K562 (cell line): ENCODE data around the gene FKBP8. TPM values are rescaled to one million over a fixed set of nuclear protein-coding genes. Genes with fewer than 3 reads are reported as not detected.

Experiments used
- ATAC-seq: fragments of 200-7000 bp; cut with Tn5 transposase; 3 replicates; pipeline ENCODE4 v1.9.1; 2020; ENCODE audit warnings: moderate library complexity
- BruUV-seq: library from RNA; stranded (reverse); fragments of 400-500 nt; replicated peaks from 2 replicates; lab custom pipeline; 2021; lab: Mats Ljungman, UMichigan
- CTCF ChIA-PET: fragments of 300-600 bp; formaldehyde crosslinking; extraction: SDS; loops from one replicate; lab custom pipeline; 2021; ENCODE audit warnings: low intra/inter-chr PET ratio; lab: Yijun Ruan, JAX
- POLR2A ChIA-PET: fragments of 300-600, 350-650 bp; sonication (Branson Sonifier 250); formaldehyde crosslinking; extraction: SDS; loops from one replicate; lab custom pipeline; 2021; ENCODE audit warnings: antibody characterized with exemption, inconsistent platforms; lab: Yijun Ruan, JAX
- DNase-seq, 4 experiments: peaks; one replicate each; pipeline versions ENCODE4 v3.0.0 to v3.0.0-alpha.2; 2011 to 2018; ENCODE audit warnings: low spot score in 3 of 4, mixed read lengths in 3 of 4; ENCODE audit errors: extremely low read depth in 1 of 4
- FAIRE-seq: peaks from 2 replicates; lab custom pipeline; 2011; peaks lifted over from hg19 to GRCh38; lab: Jason Lieb, UNC
- H2AFZ ChIP-seq: 2 replicates; pipeline ENCODE4 v1.6.0; 2011; ENCODE audit warnings: low read depth, low read length, control low read depth, inconsistent platforms
- H3K27ac ChIP-seq: fragments of 200-600 bp; 3 replicates; pipeline ENCODE4 v1.8.0; 2011; ENCODE audit warnings: low read depth, mild to moderate bottlenecking, control low read depth, inconsistent platforms, low read length, moderate library complexity, mixed read lengths; ENCODE audit errors: extremely low read depth
- H3K27me3 ChIP-seq, 2 experiments: fragments of 300-600 bp in 1 of 2; 2 replicates in 1 of 2; 3 replicates in 1 of 2; pipeline versions ENCODE4 v1.6.0 to v1.8.0; 2011; ENCODE audit warnings: inconsistent platforms in 2 of 2, low read length in 2 of 2, mild to moderate bottlenecking in 1 of 2, mixed read lengths in 1 of 2, moderate library complexity in 1 of 2; ENCODE audit not compliant: control insufficient read depth in 2 of 2, insufficient read depth in 2 of 2
- H3K36me3 ChIP-seq: fragments of 300-600 bp; 3 replicates; pipeline ENCODE4 v1.8.0; 2011; ENCODE audit warnings: mild to moderate bottlenecking, low read length, inconsistent platforms; ENCODE audit not compliant: control insufficient read depth, insufficient read depth
- H3K4me1 ChIP-seq, 2 experiments: fragments of 200-600 bp in 1 of 2; replicated peaks in 1 of 2; 2 replicates in 1 of 2; 3 replicates in 1 of 2; pipeline versions ENCODE4 v1.5.1 to v1.8.0; 2011; ENCODE audit warnings: inconsistent platforms in 2 of 2, low read length in 2 of 2, mild to moderate bottlenecking in 1 of 2, mixed read lengths in 1 of 2, moderate library complexity in 1 of 2; ENCODE audit not compliant: control insufficient read depth in 2 of 2, insufficient read depth in 2 of 2
- H3K4me2 ChIP-seq: 2 replicates; pipeline ENCODE4 v1.6.1; 2011; ENCODE audit warnings: low read length, control low read depth, inconsistent platforms, mixed read lengths; ENCODE audit not compliant: insufficient read depth
- H3K4me3 ChIP-seq: fragments of 200-600 bp; sonication (generic), shearing (Covaris generic); 2 replicates; pipeline ENCODE4 v1.5.1; 2016; ENCODE audit warnings: control low read depth, inconsistent platforms
- H3K79me2 ChIP-seq: fragments of 200-600 bp; 3 replicates; pipeline ENCODE4 v1.8.0; 2011; ENCODE audit warnings: low read length, inconsistent platforms; ENCODE audit not compliant: control insufficient read depth, insufficient read depth
- H3K9ac ChIP-seq, 2 experiments: 2 replicates each; pipeline versions ENCODE4 v1.6.0 to v1.6.1; 2011; ENCODE audit warnings: low read depth in 2 of 2, low read length in 2 of 2, control low read depth in 1 of 2, inconsistent platforms in 1 of 2, mild to moderate bottlenecking in 1 of 2, mixed read lengths in 1 of 2; ENCODE audit not compliant: insufficient read depth in 1 of 2
- H3K9me1 ChIP-seq: one replicate; pipeline ENCODE4 v1.6.0; 2011; ENCODE audit warnings: inconsistent platforms, mild to moderate bottlenecking, low read length, moderate library complexity; ENCODE audit not compliant: control insufficient read depth, insufficient read depth
- H3K9me3 ChIP-seq: replicated peaks from 2 replicates; pipeline ENCODE4 v1.5.1; 2011; ENCODE audit warnings: low read depth, low read length, inconsistent platforms; ENCODE audit not compliant: control insufficient read depth, insufficient read depth
- H4K20me1 ChIP-seq: replicated peaks from 2 replicates; pipeline ENCODE4 v1.6.1; 2011; ENCODE audit warnings: low read length, inconsistent platforms, mixed read lengths; ENCODE audit not compliant: control insufficient read depth, insufficient read depth
- CBFA2T2 ChIP-seq: fragments of 450-650 bp; conservative IDR thresholded peaks from 2 replicates; pipeline ENCODE4 v1.6.1; 2017; ENCODE audit warnings: mild to moderate bottlenecking
- CC2D1A ChIP-seq: fragments of 450-650 bp; IDR thresholded peaks from 2 replicates; pipeline ENCODE4 v1.6.1; 2017; ENCODE audit warnings: mild to moderate bottlenecking
- CCNT2 ChIP-seq: IDR thresholded peaks from 2 replicates; pipeline ENCODE4 v1.6.1; 2011; ENCODE audit warnings: borderline replicate concordance, low read depth, mild to moderate bottlenecking, moderate library complexity, mixed read lengths, low read length; ENCODE audit not compliant: insufficient read length; ENCODE audit errors: extremely low read depth
- EGR1 ChIP-seq: fragments of 450-650 bp; conservative IDR thresholded peaks from 2 replicates; pipeline ENCODE4 v1.6.1; 2017; ENCODE audit warnings: mild to moderate bottlenecking
- ETV1 ChIP-seq: fragments of 450-650 bp; conservative IDR thresholded peaks from 2 replicates; pipeline ENCODE4 v1.6.1; 2016; ENCODE audit warnings: missing genetic modification characterization, control low read depth, low read depth, missing compliant biosample characterization
- GTF2E2 ChIP-seq: fragments of 200-800 bp; sonication (Bioruptor generic); IDR thresholded peaks from 2 replicates; pipeline ENCODE4 v1.6.1; 2016; ENCODE audit warnings: missing genetic modification characterization, missing compliant biosample characterization
- HINFP ChIP-seq: fragments of 450-650 bp; conservative IDR thresholded peaks from 2 replicates; pipeline ENCODE4 v1.6.1; 2016; ENCODE audit warnings: missing genetic modification characterization, low read depth, mild to moderate bottlenecking, control low read depth, missing compliant biosample characterization
- HNRNPLL ChIP-seq: fragments of 200-400 bp; formaldehyde crosslinking; IDR thresholded peaks from 2 replicates; pipeline ENCODE4 v1.6.1; 2017; ENCODE audit warnings: low read length, low read depth, mild to moderate bottlenecking; ENCODE audit not compliant: poor library complexity, severe bottlenecking
- KAT8 ChIP-seq: fragments of 450-650 bp; IDR thresholded peaks from 2 replicates; pipeline ENCODE4 v1.6.1; 2016; ENCODE audit warnings: low read depth, mild to moderate bottlenecking
- LEF1 ChIP-seq: fragments of 450-650 bp; IDR thresholded peaks from 2 replicates; pipeline ENCODE4 v1.6.1; 2016; ENCODE audit warnings: mild to moderate bottlenecking
- NR1H2 ChIP-seq: sonication (generic); formaldehyde crosslinking; IDR thresholded peaks from 2 replicates; pipeline ENCODE4 v1.4.0; 2020; ENCODE audit warnings: mild to moderate bottlenecking, missing genetic modification reagents
- NR2C1 ChIP-seq, 2 experiments: fragments of 450-650 bp; IDR thresholded peaks; 2 replicates each; pipeline ENCODE4 v1.6.1; 2017; ENCODE audit warnings: mild to moderate bottlenecking in 2 of 2, antibody characterized with exemption in 1 of 2, inconsistent platforms in 1 of 2, missing compliant biosample characterization in 1 of 2, missing genetic modification characterization in 1 of 2
- PCBP2 ChIP-seq: fragments of 200-400 bp; formaldehyde crosslinking; IDR thresholded peaks from 2 replicates; pipeline ENCODE4 v1.6.1; 2018; ENCODE audit warnings: low read length, low read depth, mild to moderate bottlenecking, moderate library complexity; ENCODE audit not compliant: poor library complexity, severe bottlenecking
- PPARD ChIP-seq: fragments of 250-450 bp; sonication (Bioruptor Pico); IDR thresholded peaks from 2 replicates; pipeline ENCODE4 v1.8.0; 2022; ENCODE audit warnings: inconsistent platforms, mild to moderate bottlenecking, moderate library complexity
- STAT5A ChIP-seq: IDR thresholded peaks from 2 replicates; pipeline ENCODE4 v1.6.1; 2012; ENCODE audit warnings: low read length, inconsistent platforms, borderline replicate concordance
- ZBTB34 ChIP-seq: fragments of 250-450 bp; sonication (Bioruptor Pico); IDR thresholded peaks from 2 replicates; pipeline ENCODE4 v1.8.0; 2021; ENCODE audit warnings: mild to moderate bottlenecking, moderate library complexity
- ZMIZ1 ChIP-seq, 2 experiments: fragments of 150-350 bp in 1 of 2; IDR thresholded peaks; 2 replicates each; pipeline ENCODE4 v1.6.1; 2012 to 2016; ENCODE audit warnings: low read depth in 2 of 2, low read length in 2 of 2, mild to moderate bottlenecking in 1 of 2, moderate library complexity in 1 of 2
- ZNF212 ChIP-seq: fragments of 450-650 bp; formaldehyde crosslinking; IDR thresholded peaks from 2 replicates; pipeline ENCODE4 v1.4.0; 2020; ENCODE audit warnings: mild to moderate bottlenecking
- WGBS: fragments of 100-300 bp; shearing (Covaris generic); methylation state at CpG from one replicate; pipeline ENCODE4 v1.1.6; 2016; ENCODE audit warnings: low coverage, mixed read lengths; ENCODE audit not compliant: insufficient coverage; ENCODE audit errors: missing lambda C conversion rate; 5-methylcytosine and 5-hydroxymethylcytosine counted together
- in situ Hi-C: fragments of 300-500 bp; cut with MboI; formaldehyde crosslinking; loops from 4 replicates; pipeline ENCODE4 v1.15.0; 2018; ENCODE audit warnings: inconsistent platforms, mixed read lengths
- intact Hi-C: fragments of 100-400 bp; cut with micrococcal nuclease; formaldehyde crosslinking; loops from 2 replicates; pipeline ENCODE4 v1.14.2; 2022
- polyA plus RNA-seq, 8 experiments: library from polyadenylated mRNA; depleted of rRNA in 4 of 8; stranded (reverse) in 5 of 8; unstranded in 3 of 8; fragments of >200 nt; fragmentation: Nextera tagmentation in 2 of 8; fragmentation: Illumina TruSeq in 1 of 8; extraction: Ambion mirVana in 2 of 8; extraction: Trizol in 1 of 8; gene quantifications; 2 replicates each; pipeline versions ENCODE4 v1.2.1 to v1.2.3, GENCODE V29; 2011 to 2014; ENCODE audit warnings: inconsistent platforms in 1 of 8, missing spikeins in 1 of 8
- total RNA-seq, 7 experiments: library from RNA; depleted of rRNA in 6 of 7; stranded (reverse); fragments of >200 nt in 6 of 7; fragmentation: Illumina TruSeq in 2 of 7; extraction: Trizol in 2 of 7; gene quantifications; 2 replicates each; pipeline versions ENCODE4 v1.2.1 to v1.2.3, GENCODE V29; 2011 to 2021; ENCODE audit warnings: low replicate concordance in 1 of 7

The FKBP8 gene
- total and polyA plus RNA-seq, 9 of the 15 experiments (the other 6 are each of a cell fraction or from before 2014, with no cell fraction given) = 0.46 to 236 (median 104) TPM

GRCh38 chr19:18513868-18514267 lies 29.5 kb downstream of the FKBP8 start:
- H3K4me1 ChIP-seq = peaks cover 18 to 34% of the 10 kb centered on the region in 2 experiments
- no peaks in the 10 kb centered on the region for H3K27me3 ChIP-seq
- H3K9me1 ChIP-seq = peaks cover 8% of the 10 kb centered on the region
- CTCF ChIA-PET = no interaction called here
- FAIRE-seq = no peak
- in situ Hi-C loops = no loop called here
- peaks cover 93% of the 10 kb centered on the region for H3K79me2 ChIP-seq
- H2AFZ ChIP-seq = no peak overlapping the region
- BruUV-seq = no TSS peak
- no peak for DNase-seq
- peaks cover 6% of the 10 kb centered on the region; the same call in 2 of the 3 replicates for H3K36me3 ChIP-seq
- no peak for TF ChIP-seq STAT5A
- TF ChIP-seq ZNF212 (CRISPR knock-in tag) = no peak
- no peak for TF ChIP-seq NR2C1 (IDR thresholded peaks at IDR 0.05)
- TF ChIP-seq NR2C1 (tag; IDR thresholded peaks at IDR 0.05) = no peak
- no peak for TF ChIP-seq LEF1
- TF ChIP-seq EGR1 = no peak
- TF ChIP-seq PCBP2 = no peak
- no peak for TF ChIP-seq NR1H2 (CRISPR knock-in tag)
- no peak for TF ChIP-seq GTF2E2 (tag)
- no peak for TF ChIP-seq ZBTB34 (CRISPR knock-in tag)
- TF ChIP-seq HNRNPLL = no peak
- TF ChIP-seq ETV1 (tag) = no peak
- TF ChIP-seq PPARD = no peak
- TF ChIP-seq CC2D1A = no peak
- TF ChIP-seq HINFP (tag) = no peak
- no peak for TF ChIP-seq CBFA2T2
- TF ChIP-seq CCNT2 = no peak
- no peak for TF ChIP-seq KAT8
- TF ChIP-seq ZMIZ1 (IDR thresholded peaks at IDR 0.05; ENCODE audit: low read depth in 2 of 2, low read length in 2 of 2) = no peak
- TF ChIP-seq, all 486 proteins: peak for 0
- ATAC-seq = no peak
- intact Hi-C loops = no loop called here
- Histone ChIP-seq H3K27ac (no peak overlapping the region), H3K9me3 (no peaks in the 10 kb centered on the region), H3K4me3 (no peak overlapping the region), H3K9ac (no peak overlapping the region), H3K4me2 (no peak overlapping the region), H4K20me1 (peaks cover 60% of the 10 kb centered on the region)
- 77% methylated on average over 9 of the region's 11 CpGs for WGBS
- POLR2A ChIA-PET = no interaction called here
